GM10266 (cell line): Measurements from ENCODE around the gene LPAR2.

ENCODE experiments used
- DNase-seq: peaks from one replicate; pipeline ENCODE4 v3.0.0; 2012; ENCODE audit errors: extremely low spot score
- TF ChIP-seq, protein P1 (sequence below): IDR thresholded peaks from 2 replicates; pipeline ENCODE4 v1.5.1; 2012; ENCODE audit warnings: mild to moderate bottlenecking, low read depth; ENCODE audit not compliant: control insufficient read depth, insufficient read depth; ENCODE audit errors: missing control alignments

The LPAR2 gene

DNA sequence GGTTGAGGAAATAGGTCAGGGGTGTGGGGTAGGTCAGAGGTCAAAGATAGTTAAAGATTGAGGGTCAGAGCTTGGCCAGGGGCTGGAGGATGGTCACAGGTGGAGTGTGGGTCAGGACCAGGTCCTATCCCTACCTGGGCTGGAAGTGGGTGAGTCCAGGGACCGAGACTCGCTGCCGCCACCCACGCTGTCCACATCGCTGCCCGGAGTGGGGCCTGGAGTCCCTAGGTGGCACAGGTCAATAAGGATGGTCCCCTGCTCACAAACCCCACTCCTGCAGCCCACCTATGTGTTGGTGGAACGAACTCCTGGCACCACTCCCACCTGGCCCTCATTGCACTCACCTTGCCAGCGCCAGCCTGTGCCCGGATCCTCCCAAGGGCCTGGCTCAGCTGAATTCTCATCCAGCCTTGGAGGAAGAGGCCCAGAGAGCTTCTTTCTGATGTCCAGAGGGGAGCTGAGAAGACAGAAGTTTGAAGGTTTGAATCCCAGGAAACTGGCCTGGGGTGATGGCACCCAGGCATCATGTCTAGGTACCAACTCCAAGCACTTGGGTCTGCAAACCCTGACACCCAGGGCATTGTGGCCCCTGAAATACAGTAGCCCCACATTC is 8.7 kb upstream of the LPAR2 start:
- TF ChIP-seq, protein P1, sequence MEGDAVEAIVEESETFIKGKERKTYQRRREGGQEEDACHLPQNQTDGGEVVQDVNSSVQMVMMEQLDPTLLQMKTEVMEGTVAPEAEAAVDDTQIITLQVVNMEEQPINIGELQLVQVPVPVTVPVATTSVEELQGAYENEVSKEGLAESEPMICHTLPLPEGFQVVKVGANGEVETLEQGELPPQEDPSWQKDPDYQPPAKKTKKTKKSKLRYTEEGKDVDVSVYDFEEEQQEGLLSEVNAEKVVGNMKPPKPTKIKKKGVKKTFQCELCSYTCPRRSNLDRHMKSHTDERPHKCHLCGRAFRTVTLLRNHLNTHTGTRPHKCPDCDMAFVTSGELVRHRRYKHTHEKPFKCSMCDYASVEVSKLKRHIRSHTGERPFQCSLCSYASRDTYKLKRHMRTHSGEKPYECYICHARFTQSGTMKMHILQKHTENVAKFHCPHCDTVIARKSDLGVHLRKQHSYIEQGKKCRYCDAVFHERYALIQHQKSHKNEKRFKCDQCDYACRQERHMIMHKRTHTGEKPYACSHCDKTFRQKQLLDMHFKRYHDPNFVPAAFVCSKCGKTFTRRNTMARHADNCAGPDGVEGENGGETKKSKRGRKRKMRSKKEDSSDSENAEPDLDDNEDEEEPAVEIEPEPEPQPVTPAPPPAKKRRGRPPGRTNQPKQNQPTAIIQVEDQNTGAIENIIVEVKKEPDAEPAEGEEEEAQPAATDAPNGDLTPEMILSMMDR = no peak
- DNase-seq = no peak

DNA sequence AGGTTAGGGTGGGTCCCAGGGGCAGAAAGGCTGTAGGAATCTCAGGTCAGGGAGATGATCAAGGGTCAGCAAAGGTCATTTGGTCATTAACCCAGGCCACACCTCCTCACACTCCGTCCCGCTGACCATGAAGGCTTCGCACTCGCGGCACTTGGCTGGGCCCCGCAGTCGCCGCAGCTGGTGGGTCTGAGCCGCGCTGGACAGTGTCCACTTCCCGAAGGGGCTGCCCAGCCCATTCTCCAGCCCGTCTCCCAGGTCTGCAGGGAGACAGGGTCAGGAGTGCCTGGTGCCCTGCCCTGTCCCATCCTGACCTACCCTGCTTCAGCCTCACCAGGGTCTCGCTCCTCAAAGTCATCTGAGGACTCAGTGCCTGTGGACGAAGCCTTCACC is 7.3 kb upstream of the LPAR2 start:
- TF ChIP-seq, protein P1 = no peak
- no peak for DNase-seq

DNA sequence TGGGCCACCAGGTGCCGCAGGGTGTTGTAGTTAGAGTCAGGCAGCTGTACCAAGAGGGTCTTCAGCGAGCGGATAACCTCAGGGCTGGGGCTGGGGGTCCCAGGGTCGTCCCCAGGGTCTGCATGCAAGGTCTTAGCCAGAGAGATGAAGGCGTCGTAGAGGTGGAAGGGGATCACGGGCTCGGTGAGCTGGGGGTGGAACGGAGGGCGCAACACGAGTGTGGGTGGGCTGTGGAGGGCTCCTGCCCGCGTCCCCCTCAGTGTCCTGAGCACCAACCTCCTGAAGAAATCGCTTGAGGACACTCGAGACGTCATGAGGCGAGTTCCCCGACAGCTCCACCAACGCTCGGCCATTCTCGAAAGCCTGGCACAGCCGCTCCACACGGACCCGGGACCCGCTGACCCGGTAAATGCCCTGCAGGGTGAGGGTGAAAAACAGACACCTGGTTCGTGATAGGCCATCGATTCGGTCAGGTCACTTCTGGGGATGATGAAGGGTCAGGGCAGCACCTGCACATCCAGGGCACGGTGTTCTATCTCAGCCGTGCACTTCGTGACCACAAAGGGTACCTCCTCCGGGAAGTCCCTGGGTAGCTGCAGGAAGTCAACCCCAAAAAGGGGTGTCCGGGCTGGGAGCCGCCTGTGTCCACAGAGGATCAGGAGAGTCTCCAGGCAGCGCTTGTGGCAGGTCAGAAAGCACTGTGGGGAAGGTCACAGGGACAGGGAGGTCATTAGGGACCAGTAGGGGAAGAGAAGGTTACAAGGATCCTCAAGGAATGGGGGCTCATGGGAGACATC is 6.7 kb upstream of the LPAR2 start:
- TF ChIP-seq, protein P1 = no peak
- no peak for DNase-seq

DNA sequence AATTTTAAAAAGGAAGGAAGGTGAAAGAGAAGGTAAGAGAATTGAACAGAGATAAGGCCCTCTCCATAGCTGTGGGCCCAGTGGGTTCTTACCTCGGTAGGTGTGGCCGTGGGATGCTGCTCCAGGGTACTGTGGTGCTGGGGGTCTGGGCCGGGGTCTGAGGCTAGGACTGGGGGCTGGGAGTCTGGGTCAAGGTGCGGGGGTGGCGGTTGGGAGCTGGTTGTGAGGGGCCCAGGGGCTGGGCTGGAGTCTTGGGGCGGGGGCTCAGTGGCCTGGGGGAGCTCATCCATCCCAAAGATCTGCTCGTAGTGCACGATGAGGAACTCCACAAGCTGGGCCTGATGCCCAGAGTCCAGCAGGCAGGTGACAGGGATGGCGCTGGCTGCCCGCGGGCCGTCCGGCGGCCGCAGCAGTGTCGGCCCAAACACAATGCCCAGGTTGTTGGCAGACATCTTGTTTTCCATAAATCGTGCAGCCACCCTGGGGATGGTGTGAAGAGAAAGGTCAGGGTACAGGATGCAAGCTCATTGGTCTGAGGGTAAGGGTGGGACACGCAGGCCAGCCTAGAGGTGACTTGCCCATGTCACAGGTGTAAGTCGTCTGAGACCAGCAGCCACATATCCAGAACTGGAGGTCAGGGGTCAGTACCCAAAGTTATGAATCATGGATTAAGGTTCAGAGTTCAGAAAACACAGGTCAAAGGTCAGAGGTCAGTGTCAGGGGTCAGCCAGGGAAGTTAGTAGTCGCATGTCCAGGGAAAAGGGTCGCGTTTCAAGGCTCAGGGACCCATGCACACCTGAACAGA is 5.9 kb upstream of the LPAR2 start:
- DNase-seq = no peak
- TF ChIP-seq, protein P1 = no peak

DNA sequence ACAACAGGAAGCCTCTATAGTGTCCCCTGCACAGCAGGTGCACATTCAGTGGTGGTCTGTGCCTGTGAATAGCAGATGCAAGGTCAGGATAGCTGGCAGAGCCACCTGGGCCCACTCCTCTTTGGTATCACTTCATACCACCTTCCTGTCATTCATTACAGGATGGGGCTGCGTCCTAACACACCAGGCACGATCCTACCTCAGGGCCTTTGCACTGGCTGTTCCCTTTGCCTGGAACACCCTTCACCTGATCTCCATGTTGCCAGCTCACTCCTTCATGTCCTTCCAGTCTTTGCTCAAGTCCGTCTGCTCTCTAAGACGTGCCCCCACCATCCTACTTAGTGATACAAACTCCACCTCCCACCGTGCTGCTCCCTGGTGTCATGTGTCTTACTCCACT is 4.6 kb upstream of the LPAR2 start:
- no peak for DNase-seq
- TF ChIP-seq, protein P1 = no peak

DNA sequence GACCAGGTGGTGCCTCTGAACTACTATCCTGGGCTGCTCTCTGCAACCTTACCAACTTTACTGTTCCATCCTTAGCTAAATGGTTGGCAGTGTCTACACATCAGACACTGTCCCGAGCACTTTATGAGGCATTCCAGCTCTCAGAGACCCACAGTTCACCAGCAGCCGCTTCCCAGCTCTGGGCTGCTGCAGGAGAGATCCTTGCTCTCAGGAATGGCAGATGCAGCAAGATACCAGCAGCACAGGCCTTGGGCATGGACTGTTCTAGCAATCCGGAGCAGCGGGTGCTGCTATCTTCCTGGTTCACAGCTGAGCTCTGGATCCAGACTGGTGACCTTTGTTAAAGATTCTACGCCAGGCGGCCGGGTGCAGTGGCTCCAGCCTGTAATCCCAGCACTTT is 3.3 kb upstream of the LPAR2 start:
- no peak for DNase-seq
- TF ChIP-seq, protein P1 = no peak
